GM23338 (cell line): ENCODE data around the gene SPATS1. TPM values are rescaled to one million over a fixed set of nuclear protein-coding genes. Genes with fewer than 3 reads are reported as not detected.

Source experiments
- ATAC-seq: fragments of 200-7000 bp; cut with Tn5 transposase; 3 replicates; pipeline ENCODE4 v1.9.1; 2020
- DNase-seq: peaks from one replicate; pipeline ENCODE4 v3.0.0-alpha.2; 2015; ENCODE audit warnings: low spot score
- H2AFZ ChIP-seq: fragments of 200-600 bp; sonication (generic); 2 replicates; pipeline ENCODE4 v1.8.0; 2016; ENCODE audit warnings: antibody characterized with exemption, mild to moderate bottlenecking, moderate library complexity
- H3F3A ChIP-seq: fragments of 200-600 bp; sonication (generic); replicated peaks from 2 replicates; pipeline ENCODE4 v1.8.0; 2017; ENCODE audit warnings: antibody characterized with exemption, mixed run types, low read depth
- H3K27ac ChIP-seq: fragments of 200-600 bp; sonication (generic); 2 replicates; pipeline ENCODE4 v1.6.1; 2016; ENCODE audit warnings: low read depth
- H3K27me3 ChIP-seq: fragments of 200-600 bp; sonication (generic); 2 replicates; pipeline ENCODE4 v1.8.0; 2016; ENCODE audit warnings: mild to moderate bottlenecking, mixed run types, moderate library complexity; ENCODE audit not compliant: insufficient read depth
- H3K36me3 ChIP-seq: fragments of 200-600 bp; sonication (generic); 2 replicates; pipeline ENCODE4 v1.8.0; 2016; ENCODE audit warnings: mild to moderate bottlenecking; ENCODE audit not compliant: insufficient read depth
- H3K4me1 ChIP-seq: fragments of 200-600 bp; sonication (generic); 2 replicates; pipeline ENCODE4 v1.8.0; 2016; ENCODE audit warnings: mild to moderate bottlenecking, moderate library complexity; ENCODE audit not compliant: insufficient read depth
- H3K4me2 ChIP-seq: fragments of 200-600 bp; sonication (generic); 2 replicates; pipeline ENCODE4 v1.7.1; 2017; ENCODE audit warnings: mixed run types
- H3K4me3 ChIP-seq: fragments of 200-600 bp; sonication (generic); 2 replicates; pipeline ENCODE4 v1.6.1; 2016; ENCODE audit warnings: mixed run types
- H3K79me2 ChIP-seq: fragments of 200-600 bp; sonication (generic); replicated peaks from 2 replicates; pipeline ENCODE4 v1.8.0; 2017; ENCODE audit warnings: mild to moderate bottlenecking; ENCODE audit not compliant: insufficient read depth
- H3K9me2 ChIP-seq: fragments of 200-600 bp; sonication (generic); 2 replicates; pipeline ENCODE4 v1.8.0; 2017; ENCODE audit not compliant: insufficient read depth
- H4K20me1 ChIP-seq: fragments of 200-600 bp; sonication (generic); replicated peaks from 2 replicates; pipeline ENCODE4 v1.8.0; 2017; ENCODE audit warnings: mild to moderate bottlenecking; ENCODE audit not compliant: insufficient read depth
- H3K27ac Mint-ChIP-seq: 2 replicates; pipeline ENCODE4 v1.8.0; 2020; ENCODE audit warnings: inconsistent platforms, mild to moderate bottlenecking, moderate library complexity, mixed read lengths
- H3K27me3 Mint-ChIP-seq: 3 replicates; pipeline ENCODE4 v1.8.0; 2022; ENCODE audit warnings: low read depth, mild to moderate bottlenecking, moderate library complexity, mixed read lengths, inconsistent platforms; ENCODE audit not compliant: insufficient read depth, poor library complexity
- H3K36me3 Mint-ChIP-seq: 3 replicates; pipeline ENCODE4 v1.8.0; 2021; ENCODE audit warnings: low read depth, mild to moderate bottlenecking, inconsistent platforms, moderate library complexity, mixed read lengths
- H3K4me1 Mint-ChIP-seq: 3 replicates; pipeline ENCODE4 v1.8.0; 2020; ENCODE audit warnings: mild to moderate bottlenecking, inconsistent platforms, mixed read lengths
- H3K4me3 Mint-ChIP-seq: 3 replicates; pipeline ENCODE4 v1.8.0; 2021; ENCODE audit warnings: moderate library complexity, mild to moderate bottlenecking, inconsistent platforms, mixed read lengths
- H3K9me3 Mint-ChIP-seq: 3 replicates; pipeline ENCODE4 v1.8.0; 2020; ENCODE audit warnings: moderate library complexity, mild to moderate bottlenecking, inconsistent platforms, mixed read lengths
- CREB1 ChIP-seq: fragments of 250-450 bp; sonication (Bioruptor Pico); IDR thresholded peaks from 2 replicates; pipeline ENCODE4 v1.5.0; 2020; ENCODE audit warnings: low read depth, mild to moderate bottlenecking, moderate library complexity
- EZH2 ChIP-seq: fragments of 200-600 bp; sonication (generic); IDR thresholded peaks from one replicate; pipeline ENCODE4 v1.8.0; 2017; ENCODE audit warnings: antibody characterized with exemption, mild to moderate bottlenecking, low read depth; ENCODE audit not compliant: unreplicated experiment
- EZH2phosphoT487 ChIP-seq: fragments of 200-600 bp; sonication (generic); IDR thresholded peaks from one replicate; pipeline ENCODE4 v1.8.1; 2018; ENCODE audit warnings: antibody characterized with exemption; ENCODE audit not compliant: unreplicated experiment
- JUNB ChIP-seq: IDR thresholded peaks from one replicate; pipeline ENCODE4 v1.6.1; 2016; ENCODE audit warnings: antibody characterized with exemption; ENCODE audit not compliant: unreplicated experiment
- NANOG ChIP-seq: IDR thresholded peaks from 2 replicates; pipeline ENCODE4 v1.6.1; 2016; ENCODE audit warnings: antibody characterized with exemption, borderline replicate concordance
- POLR2AphosphoS5 ChIP-seq: IDR thresholded peaks from 2 replicates; pipeline ENCODE4 v1.6.1; 2016; ENCODE audit warnings: antibody characterized with exemption, low read depth
- STAT1 ChIP-seq: IDR thresholded peaks from one replicate; pipeline ENCODE4 v1.6.1; 2016; ENCODE audit warnings: antibody characterized with exemption; ENCODE audit not compliant: unreplicated experiment
- ZNF114 ChIP-seq: fragments of 250-450 bp; sonication (Bioruptor Pico); IDR thresholded peaks from 2 replicates; pipeline ENCODE4 v1.5.0; 2020; ENCODE audit warnings: mild to moderate bottlenecking, moderate library complexity
- ZNF331 ChIP-seq: fragments of 250-450 bp; sonication (Bioruptor Pico); IDR thresholded peaks from 2 replicates; pipeline ENCODE4 v1.5.0; 2020; ENCODE audit warnings: low read depth, mild to moderate bottlenecking, moderate library complexity
- ZNF462 ChIP-seq: fragments of 250-450 bp; sonication (Bioruptor Pico); IDR thresholded peaks from 2 replicates; pipeline ENCODE4 v1.5.0; 2020; ENCODE audit warnings: mild to moderate bottlenecking, moderate library complexity
- polyA plus RNA-seq: library from polyadenylated mRNA; unstranded; fragments of >200 nt; fragmentation: Nextera tagmentation; extraction: Ambion mirVana; gene quantifications from 2 replicates; pipeline ENCODE4 v1.2.1, GENCODE V29; 2016
- total RNA-seq: library from RNA; depleted of rRNA; stranded (reverse); fragments of >200 nt; shearing (Covaris generic); gene quantifications from 2 replicates; pipeline ENCODE4 v1.2.3, GENCODE V29; 2014
- TF ChIP-seq, protein P1 (sequence below): IDR thresholded peaks from 2 replicates; pipeline ENCODE4 v1.6.1; 2016; ENCODE audit warnings: antibody characterized with exemption
- TF ChIP-seq, protein P2 (sequence below), 2 experiments: fragments of 200-600 bp in 1 of 2; sonication (generic) in 1 of 2; conservative IDR thresholded peaks; 2 replicates each; pipeline versions ENCODE4 v1.5.1 to v1.6.1; 2016 to 2017; ENCODE audit warnings: antibody characterized with exemption in 2 of 2, low read depth in 2 of 2, mild to moderate bottlenecking in 2 of 2, moderate library complexity in 1 of 2
- TF ChIP-seq, protein P3 (sequence below): IDR thresholded peaks from one replicate; pipeline ENCODE4 v1.6.1; 2018; ENCODE audit warnings: antibody characterized with exemption; ENCODE audit not compliant: unreplicated experiment

Gene SPATS1
- total and polyA plus RNA-seq, 2 experiments from 2014 or later, result not detected

- Histone ChIP-seq H2AFZ (peak overlapping the region; percentile 84), H3K4me2 (peak overlapping the region; percentile 85), H3K9me2 (no peaks in the 10 kb centered on the region), H3F3A (no peaks in the 10 kb centered on the region), H3K27ac (peak overlapping the region; percentile 96), H3K79me2 (peaks cover 31% of the 10 kb centered on the region), H3K36me3 (0 out of 2 replicates have a peak, but pooled peaks cover 5% of the 10 kb centered on the region), H3K27me3 (no peaks in the 10 kb centered on the region), H4K20me1 (peaks cover 29% of the 10 kb centered on the region), H3K4me3 (peak overlapping the region; percentile 63), H3K4me1 (peaks cover 21% of the 10 kb centered on the region)
- no peak for DNase-seq
- Mint-ChIP-seq H3K9me3 (no peaks in the 10 kb centered on the region), H3K4me1 (peaks cover 22% of the 10 kb centered on the region), H3K27ac (peak overlapping the region; percentile 100), H3K36me3 (peaks cover 11% of the 10 kb centered on the region; the same call in 2 of the 3 replicates), H3K27me3 (peaks cover 9% of the 10 kb centered on the region), H3K4me3 (peak overlapping the region; percentile 99)
- TF ChIP-seq, protein P1, sequence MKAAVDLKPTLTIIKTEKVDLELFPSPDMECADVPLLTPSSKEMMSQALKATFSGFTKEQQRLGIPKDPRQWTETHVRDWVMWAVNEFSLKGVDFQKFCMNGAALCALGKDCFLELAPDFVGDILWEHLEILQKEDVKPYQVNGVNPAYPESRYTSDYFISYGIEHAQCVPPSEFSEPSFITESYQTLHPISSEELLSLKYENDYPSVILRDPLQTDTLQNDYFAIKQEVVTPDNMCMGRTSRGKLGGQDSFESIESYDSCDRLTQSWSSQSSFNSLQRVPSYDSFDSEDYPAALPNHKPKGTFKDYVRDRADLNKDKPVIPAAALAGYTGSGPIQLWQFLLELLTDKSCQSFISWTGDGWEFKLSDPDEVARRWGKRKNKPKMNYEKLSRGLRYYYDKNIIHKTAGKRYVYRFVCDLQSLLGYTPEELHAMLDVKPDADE, result no peak
- TF ChIP-seq EZH2, result no peak
- no peak for TF ChIP-seq POLR2AphosphoS5
- TF ChIP-seq, protein P2, sequence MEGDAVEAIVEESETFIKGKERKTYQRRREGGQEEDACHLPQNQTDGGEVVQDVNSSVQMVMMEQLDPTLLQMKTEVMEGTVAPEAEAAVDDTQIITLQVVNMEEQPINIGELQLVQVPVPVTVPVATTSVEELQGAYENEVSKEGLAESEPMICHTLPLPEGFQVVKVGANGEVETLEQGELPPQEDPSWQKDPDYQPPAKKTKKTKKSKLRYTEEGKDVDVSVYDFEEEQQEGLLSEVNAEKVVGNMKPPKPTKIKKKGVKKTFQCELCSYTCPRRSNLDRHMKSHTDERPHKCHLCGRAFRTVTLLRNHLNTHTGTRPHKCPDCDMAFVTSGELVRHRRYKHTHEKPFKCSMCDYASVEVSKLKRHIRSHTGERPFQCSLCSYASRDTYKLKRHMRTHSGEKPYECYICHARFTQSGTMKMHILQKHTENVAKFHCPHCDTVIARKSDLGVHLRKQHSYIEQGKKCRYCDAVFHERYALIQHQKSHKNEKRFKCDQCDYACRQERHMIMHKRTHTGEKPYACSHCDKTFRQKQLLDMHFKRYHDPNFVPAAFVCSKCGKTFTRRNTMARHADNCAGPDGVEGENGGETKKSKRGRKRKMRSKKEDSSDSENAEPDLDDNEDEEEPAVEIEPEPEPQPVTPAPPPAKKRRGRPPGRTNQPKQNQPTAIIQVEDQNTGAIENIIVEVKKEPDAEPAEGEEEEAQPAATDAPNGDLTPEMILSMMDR (conservative IDR thresholded peaks at IDR 0.05; ENCODE audit: low read depth in 2 of 2), result no peak
- TF ChIP-seq ZNF331 (CRISPR knock-in tag), result no peak
- TF ChIP-seq, protein P3, sequence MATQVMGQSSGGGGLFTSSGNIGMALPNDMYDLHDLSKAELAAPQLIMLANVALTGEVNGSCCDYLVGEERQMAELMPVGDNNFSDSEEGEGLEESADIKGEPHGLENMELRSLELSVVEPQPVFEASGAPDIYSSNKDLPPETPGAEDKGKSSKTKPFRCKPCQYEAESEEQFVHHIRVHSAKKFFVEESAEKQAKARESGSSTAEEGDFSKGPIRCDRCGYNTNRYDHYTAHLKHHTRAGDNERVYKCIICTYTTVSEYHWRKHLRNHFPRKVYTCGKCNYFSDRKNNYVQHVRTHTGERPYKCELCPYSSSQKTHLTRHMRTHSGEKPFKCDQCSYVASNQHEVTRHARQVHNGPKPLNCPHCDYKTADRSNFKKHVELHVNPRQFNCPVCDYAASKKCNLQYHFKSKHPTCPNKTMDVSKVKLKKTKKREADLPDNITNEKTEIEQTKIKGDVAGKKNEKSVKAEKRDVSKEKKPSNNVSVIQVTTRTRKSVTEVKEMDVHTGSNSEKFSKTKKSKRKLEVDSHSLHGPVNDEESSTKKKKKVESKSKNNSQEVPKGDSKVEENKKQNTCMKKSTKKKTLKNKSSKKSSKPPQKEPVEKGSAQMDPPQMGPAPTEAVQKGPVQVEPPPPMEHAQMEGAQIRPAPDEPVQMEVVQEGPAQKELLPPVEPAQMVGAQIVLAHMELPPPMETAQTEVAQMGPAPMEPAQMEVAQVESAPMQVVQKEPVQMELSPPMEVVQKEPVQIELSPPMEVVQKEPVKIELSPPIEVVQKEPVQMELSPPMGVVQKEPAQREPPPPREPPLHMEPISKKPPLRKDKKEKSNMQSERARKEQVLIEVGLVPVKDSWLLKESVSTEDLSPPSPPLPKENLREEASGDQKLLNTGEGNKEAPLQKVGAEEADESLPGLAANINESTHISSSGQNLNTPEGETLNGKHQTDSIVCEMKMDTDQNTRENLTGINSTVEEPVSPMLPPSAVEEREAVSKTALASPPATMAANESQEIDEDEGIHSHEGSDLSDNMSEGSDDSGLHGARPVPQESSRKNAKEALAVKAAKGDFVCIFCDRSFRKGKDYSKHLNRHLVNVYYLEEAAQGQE, result no peak
- TF ChIP-seq STAT1, result no peak
- TF ChIP-seq EZH2phosphoT487, result no peak
- no peak for TF ChIP-seq ZNF114 (CRISPR knock-in tag)
- TF ChIP-seq NANOG, result no peak
- TF ChIP-seq ZNF462 (CRISPR knock-in tag), result no peak
- no peak for TF ChIP-seq CREB1 (CRISPR knock-in tag)
- no peak for TF ChIP-seq JUNB
- no peak for ATAC-seq
Measured at GRCh38 chr6:44386364-44386928, 44.0 kb downstream of the SPATS1 start.
